Measurements from ENCODE around the gene TBC1D24.

The TBC1D24 gene

GRCh38 chr16:2468725-2469398, 6.1 kb upstream of the TBC1D24 start:
- H3K4me3 ChIP-seq (ENCODE audit: low read depth, low read length, poor library complexity, severe bottlenecking): peak overlapping the region; percentile 45
- no peaks in the 10 kb centered on the region for H3K79me2 ChIP-seq (ENCODE audit: insufficient read depth, low read length)
- peaks cover under 1% of the 10 kb centered on the region; the same call in 1 of the 2 replicates for H3K36me3 ChIP-seq (ENCODE audit: insufficient read depth, low read length)
- H2AFZ ChIP-seq (ENCODE audit: low read length): no peak overlapping the region
- peak overlapping the region; percentile 66 for H3K4me2 ChIP-seq (ENCODE audit: low read length)
- peaks cover 17% of the 10 kb centered on the region for H3K27me3 ChIP-seq (ENCODE audit: insufficient read depth, low read length)
- H3K9ac ChIP-seq (ENCODE audit: low read length): no peak overlapping the region; the same call in 1 of the 2 replicates
- H3K27ac ChIP-seq (ENCODE audit: low read depth, low read length, poor library complexity, severe bottlenecking): no peak overlapping the region
- H4K20me1 ChIP-seq (ENCODE audit: insufficient read depth, low read length): no peaks in the 10 kb centered on the region
- no peaks in the 10 kb centered on the region for H3K9me2 ChIP-seq (ENCODE audit: low read depth, low read length)
- TF ChIP-seq CTCF (IDR thresholded peaks at IDR 0.05; ENCODE audit: low read length) (no peak), EZH2 (IDR thresholded peaks at IDR 0.05; ENCODE audit: borderline replicate concordance, low read length) (no peak)
- H3K4me1 ChIP-seq (ENCODE audit: insufficient read depth, low read length, severe bottlenecking): peaks cover 47% of the 10 kb centered on the region
- no peaks in the 10 kb centered on the region for H3K9me3 ChIP-seq (ENCODE audit: low read length)
- H3F3A ChIP-seq (ENCODE audit: insufficient read depth, low read length): no peaks in the 10 kb centered on the region

GRCh38 chr16:2469399-2470233, 5.3 kb upstream of the TBC1D24 start:
- Histone ChIP-seq H3K36me3 (ENCODE audit: insufficient read depth, low read length) (no peaks in the 10 kb centered on the region), H3K27me3 (ENCODE audit: insufficient read depth, low read length) (peaks cover 17% of the 10 kb centered on the region), H3K9me2 (ENCODE audit: low read depth, low read length) (no peaks in the 10 kb centered on the region), H3K4me2 (ENCODE audit: low read length) (peak overlapping the region; percentile 66; the same call in 1 of the 2 replicates), H3K27ac (ENCODE audit: low read depth, low read length, poor library complexity, severe bottlenecking) (no peak overlapping the region), H4K20me1 (ENCODE audit: insufficient read depth, low read length) (no peaks in the 10 kb centered on the region), H3K4me3 (ENCODE audit: low read depth, low read length, poor library complexity, severe bottlenecking) (peak overlapping the region; percentile 45), H3K4me1 (ENCODE audit: insufficient read depth, low read length, severe bottlenecking) (peaks cover 53% of the 10 kb centered on the region), H3K9me3 (ENCODE audit: low read length) (no peaks in the 10 kb centered on the region), H2AFZ (ENCODE audit: low read length) (no peak overlapping the region), H3K9ac (ENCODE audit: low read length) (no peak overlapping the region; the same call in 1 of the 2 replicates), H3F3A (ENCODE audit: insufficient read depth, low read length) (no peaks in the 10 kb centered on the region), H3K79me2 (ENCODE audit: insufficient read depth, low read length) (no peaks in the 10 kb centered on the region)
- TF ChIP-seq CTCF (IDR thresholded peaks at IDR 0.05; ENCODE audit: low read length) (no peak), EZH2 (IDR thresholded peaks at IDR 0.05; ENCODE audit: borderline replicate concordance, low read length) (no peak)

GRCh38 chr16:2470234-2470601, 4.7 kb upstream of the TBC1D24 start:
- Histone ChIP-seq H3K27me3 (ENCODE audit: insufficient read depth, low read length) (peaks cover 17% of the 10 kb centered on the region), H2AFZ (ENCODE audit: low read length) (no peak overlapping the region), H3K27ac (ENCODE audit: low read depth, low read length, poor library complexity, severe bottlenecking) (no peak overlapping the region), H3K9ac (ENCODE audit: low read length) (no peak overlapping the region), H3K4me3 (ENCODE audit: low read depth, low read length, poor library complexity, severe bottlenecking) (no peak overlapping the region), H3K4me2 (ENCODE audit: low read length) (no peak overlapping the region), H4K20me1 (ENCODE audit: insufficient read depth, low read length) (no peaks in the 10 kb centered on the region), H3K79me2 (ENCODE audit: insufficient read depth, low read length) (no peaks in the 10 kb centered on the region), H3K36me3 (ENCODE audit: insufficient read depth, low read length) (no peaks in the 10 kb centered on the region), H3K9me3 (ENCODE audit: low read length) (no peaks in the 10 kb centered on the region), H3K4me1 (ENCODE audit: insufficient read depth, low read length, severe bottlenecking) (peaks cover 53% of the 10 kb centered on the region), H3K9me2 (ENCODE audit: low read depth, low read length) (no peaks in the 10 kb centered on the region), H3F3A (ENCODE audit: insufficient read depth, low read length) (no peaks in the 10 kb centered on the region)
- TF ChIP-seq CTCF (IDR thresholded peaks at IDR 0.05; ENCODE audit: low read length): no peak
- TF ChIP-seq EZH2 (IDR thresholded peaks at IDR 0.05; ENCODE audit: borderline replicate concordance, low read length): no peak

All from OCI-LY1 (cell line).